Stimulated activated CD8-positive, alpha-beta memory T cell treated with anti-CD3 and anti-CD28 coated beads, Interleukin-7, amount 100 ng/mL, for 24 hours (primary cell): ENCODE data around the gene PRDM11.

Experiments used
- DNase-seq: peaks from one replicate; pipeline ENCODE4 v3.0.0-alpha.2; 2020; ENCODE audit warnings: low read depth

The PRDM11 gene

GRCh38 chr11:45142241-45143055 is 4.0 kb upstream of the PRDM11 start:
- no peak for DNase-seq

DNA sequence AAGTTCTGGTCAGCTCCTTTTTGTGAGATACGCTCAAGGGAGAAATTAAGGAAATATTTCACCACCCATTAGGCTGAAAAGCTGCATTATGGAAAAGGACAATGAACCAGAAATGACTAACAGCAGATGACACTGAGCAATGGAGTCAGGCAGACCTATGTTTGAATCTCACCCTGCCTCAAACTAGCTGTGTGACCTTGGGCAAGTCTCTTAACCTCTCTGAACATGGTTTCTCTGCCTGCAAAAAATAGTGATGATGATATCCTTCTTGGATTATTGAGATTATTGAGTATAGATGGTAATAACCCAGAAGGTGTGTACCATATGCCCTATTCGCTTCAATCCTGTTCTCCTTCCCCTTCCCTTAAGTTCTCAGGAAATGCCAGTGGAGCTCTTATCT is 2.9 kb upstream of the PRDM11 start:
- DNase-seq = no peak

GRCh38 chr11:45144126-45145082 is 2.0 kb upstream of the PRDM11 start:
- DNase-seq = no peak

DNA sequence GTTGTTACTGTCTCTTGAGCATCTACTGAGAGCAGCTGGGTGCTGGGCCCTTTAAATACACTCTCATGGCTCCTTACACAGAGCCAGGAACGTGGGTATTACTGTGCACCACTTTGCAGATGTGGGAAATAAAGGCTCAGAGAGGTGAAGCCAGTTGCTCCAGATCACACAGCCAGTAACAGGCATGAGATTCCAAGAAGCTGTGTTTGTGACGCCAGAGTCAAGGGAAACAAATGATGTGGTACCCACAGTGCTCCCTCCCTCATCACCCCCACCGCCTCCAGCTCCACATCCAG is 1.4 kb upstream of the PRDM11 start:
- no peak for DNase-seq

DNA sequence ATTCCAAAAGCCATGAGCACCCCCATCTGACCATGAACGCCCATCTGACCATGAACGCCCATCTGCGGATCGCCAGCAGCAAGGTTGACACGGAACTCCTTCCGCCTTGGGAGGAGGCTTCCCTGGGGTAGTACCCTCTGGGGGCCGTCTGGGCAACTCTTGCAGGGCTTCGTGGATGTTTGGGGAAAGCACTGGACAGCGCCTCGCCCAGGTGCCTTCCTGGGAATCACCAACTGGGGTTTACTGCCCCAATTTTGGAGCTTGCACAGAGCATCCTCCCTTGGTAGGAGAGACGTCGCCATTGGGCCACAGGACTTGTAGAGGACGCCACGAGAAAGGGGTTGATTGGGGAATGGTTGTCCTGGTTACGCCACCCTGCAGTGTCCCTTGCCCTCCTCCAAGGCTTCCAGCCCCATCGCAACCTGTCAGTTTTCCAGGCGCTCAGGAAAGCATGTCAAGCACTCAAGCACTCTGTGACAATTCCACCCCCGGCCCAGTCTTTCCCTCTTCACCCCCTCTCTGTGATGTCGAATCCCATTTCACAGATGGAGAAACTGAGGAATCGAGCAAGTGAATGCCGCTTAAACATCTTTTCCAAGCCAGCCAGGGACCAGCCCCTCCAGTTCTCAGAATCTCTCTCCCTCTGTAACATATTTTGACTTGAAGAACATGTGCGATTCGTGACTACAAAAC is 914 bp upstream of the PRDM11 start:
- DNase-seq = no peak

DNA sequence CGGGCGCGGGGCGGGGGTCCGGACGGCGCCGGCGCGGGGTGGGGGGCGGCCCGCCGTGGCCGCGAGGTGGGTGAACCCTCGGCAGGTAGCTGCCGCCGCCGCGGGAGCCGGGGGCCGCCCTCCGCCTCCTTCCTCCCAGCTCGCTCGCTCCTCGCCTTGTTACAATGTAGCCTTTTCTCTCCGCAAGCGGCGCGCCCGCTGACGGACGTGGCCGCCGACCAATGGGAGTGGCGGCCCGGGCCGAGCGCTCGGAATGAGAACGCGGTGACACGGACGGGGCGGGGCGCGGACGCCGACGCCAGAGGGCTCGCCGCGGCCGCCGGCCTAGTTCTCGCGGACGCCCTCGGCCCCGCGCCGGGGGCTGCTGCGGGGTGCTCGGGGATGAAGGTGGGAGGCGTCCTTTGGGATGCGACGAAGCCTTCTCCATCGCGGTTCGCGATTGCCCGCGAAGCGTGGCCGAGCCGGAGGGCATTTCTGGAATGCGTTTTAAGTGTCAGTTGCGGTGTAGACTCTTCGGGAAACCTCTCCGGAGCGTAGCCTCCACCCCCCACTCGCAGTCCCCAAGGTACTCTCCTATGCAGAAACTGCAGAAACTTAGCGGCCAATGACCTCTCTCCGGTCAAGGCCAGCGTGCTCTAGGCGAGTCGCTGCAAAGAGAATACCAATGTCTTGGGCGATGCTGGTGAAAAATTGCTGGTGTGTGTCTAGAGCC is 734 bp downstream of the PRDM11 start:
- DNase-seq = peak; percentile 76

DNA sequence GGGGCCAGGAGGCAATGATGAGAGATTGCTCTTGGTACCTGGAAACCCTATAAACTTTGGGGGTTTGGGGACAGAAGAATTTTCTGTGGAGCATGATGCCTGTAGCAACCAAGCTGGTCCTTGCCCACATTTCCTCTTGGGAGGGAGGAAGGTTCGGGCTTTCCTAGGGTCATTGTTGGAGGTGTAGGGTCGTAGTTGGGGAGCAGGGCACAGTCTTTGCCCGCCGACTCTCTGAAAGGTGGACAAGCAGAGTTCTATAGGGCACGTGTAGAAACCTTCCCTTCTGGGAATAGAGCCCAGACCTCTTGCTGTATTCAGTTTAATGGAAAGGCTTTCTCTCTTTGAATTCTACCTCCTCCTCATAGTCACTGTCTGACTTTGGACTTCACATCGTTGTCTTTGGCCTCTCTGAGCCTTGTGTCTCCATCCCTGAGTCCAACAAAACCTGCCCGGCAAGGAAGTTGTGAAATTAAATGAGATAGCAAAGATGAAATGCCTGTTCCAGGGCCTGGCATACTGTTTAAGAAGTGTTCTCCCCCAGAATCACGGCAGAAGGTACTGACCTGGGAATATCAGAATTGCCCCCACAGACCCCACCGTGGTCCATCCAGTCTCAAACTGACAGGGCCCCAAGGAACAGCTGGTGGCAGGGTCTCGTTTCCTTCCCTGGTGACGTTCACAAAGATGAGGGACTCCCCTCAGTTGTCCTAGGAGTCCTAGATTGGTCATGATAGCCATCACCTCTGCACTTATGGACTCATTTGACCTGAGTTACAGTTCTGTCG is 1.6 kb downstream of the PRDM11 start:
- no peak for DNase-seq

DNA sequence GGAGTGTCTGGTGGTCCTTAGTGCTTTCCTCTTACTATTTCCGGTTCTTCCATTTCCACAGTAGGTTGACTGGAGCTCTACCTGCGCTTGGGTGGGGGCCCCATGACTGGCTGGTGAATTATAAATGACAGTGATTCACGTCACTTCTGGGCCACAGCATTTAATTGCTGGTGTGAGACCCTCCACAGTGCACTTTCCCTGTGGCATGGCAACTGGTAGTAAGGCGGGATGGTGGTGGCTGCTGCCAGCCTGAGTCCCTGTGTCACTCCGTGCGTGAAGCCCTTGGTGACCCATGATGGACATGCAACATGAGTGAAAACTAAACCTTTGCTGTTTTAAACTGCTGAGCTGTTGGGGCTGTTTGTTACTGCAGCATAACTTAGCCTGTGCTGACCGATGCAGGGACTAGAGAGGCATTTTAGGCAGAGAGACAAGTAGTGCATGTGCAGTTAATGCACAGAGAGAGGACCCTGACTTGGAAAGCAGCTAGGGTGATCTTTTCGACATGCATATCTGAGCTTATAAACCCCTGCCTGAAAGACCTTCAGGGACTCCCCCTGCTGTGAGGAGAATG is 3.1 kb downstream of the PRDM11 start:
- DNase-seq = no peak

DNA sequence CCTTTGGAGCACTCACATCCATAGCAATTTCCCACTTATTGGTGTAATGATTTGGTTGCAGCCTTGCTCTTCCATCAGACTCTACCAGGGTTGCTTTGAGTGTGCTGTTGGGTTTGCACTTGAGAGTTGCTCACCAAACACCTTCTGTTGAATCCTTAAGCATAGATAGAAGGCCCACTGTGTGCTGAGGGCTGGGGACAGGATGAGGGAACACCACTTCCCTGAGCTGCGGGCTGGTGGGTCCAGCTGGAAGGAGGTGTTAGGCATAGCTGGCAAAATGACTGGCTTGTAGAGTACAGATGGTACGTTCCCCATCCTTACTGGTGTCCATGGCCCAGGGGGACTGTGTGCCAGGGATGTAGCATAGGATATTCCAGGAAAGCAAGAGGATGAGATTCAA is 3.9 kb downstream of the PRDM11 start:
- DNase-seq = no peak

DNA sequence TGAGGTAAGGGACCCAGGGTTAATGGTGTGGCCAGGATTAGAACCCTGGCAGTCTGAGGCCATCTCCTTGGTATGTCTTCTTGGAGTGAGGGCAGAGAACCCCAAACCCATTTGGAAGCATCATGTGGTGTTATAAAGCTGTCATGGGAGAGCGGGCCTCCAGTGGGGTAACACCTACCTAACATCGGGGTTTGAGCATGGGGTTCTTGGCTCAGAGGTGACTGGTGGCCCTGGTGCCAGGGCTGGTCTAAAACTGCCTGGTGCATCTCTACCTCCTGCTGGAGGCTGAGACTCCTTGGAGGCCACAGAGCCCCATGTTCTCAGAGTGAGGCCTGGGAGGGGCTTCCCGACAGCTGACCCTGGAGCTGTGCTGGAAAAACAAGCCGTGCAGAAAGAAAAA is 4.5 kb downstream of the PRDM11 start:
- no peak for DNase-seq

GRCh38 chr11:45151362-45151982 is 5.0 kb downstream of the PRDM11 start:
- DNase-seq = no peak

GRCh38 chr11:45152740-45153595 is 6.5 kb downstream of the PRDM11 start:
- no peak for DNase-seq

DNA sequence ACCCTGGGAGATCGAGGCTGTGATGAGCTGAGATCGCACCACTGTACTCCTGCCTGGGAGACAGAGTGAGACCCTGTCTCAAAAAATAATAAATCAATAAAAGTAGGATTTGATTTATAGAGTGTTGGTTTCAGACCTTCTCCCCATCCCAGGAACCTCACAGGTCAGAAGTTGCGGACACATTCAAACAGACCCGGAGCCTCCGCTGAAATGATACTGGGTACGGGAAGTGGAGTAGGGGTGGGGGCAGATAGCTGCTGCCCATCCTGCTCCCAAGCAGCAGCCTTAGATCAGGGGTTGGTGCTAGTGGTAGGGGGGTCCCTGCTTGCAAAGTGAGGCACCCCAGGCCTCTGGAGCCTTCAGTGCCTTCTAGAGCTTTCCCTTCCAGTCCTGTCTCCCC is 7.8 kb downstream of the PRDM11 start:
- DNase-seq = no peak

GRCh38 chr11:45155058-45155551 is 8.7 kb downstream of the PRDM11 start:
- DNase-seq = no peak

GRCh38 chr11:45155627-45156180 is 9.3 kb downstream of the PRDM11 start:
- no peak for DNase-seq

GRCh38 chr11:45156201-45156600 is 9.8 kb downstream of the PRDM11 start:
- DNase-seq = no peak

GRCh38 chr11:45156741-45157140 is 10.3 kb downstream of the PRDM11 start:
- DNase-seq = no peak

DNA sequence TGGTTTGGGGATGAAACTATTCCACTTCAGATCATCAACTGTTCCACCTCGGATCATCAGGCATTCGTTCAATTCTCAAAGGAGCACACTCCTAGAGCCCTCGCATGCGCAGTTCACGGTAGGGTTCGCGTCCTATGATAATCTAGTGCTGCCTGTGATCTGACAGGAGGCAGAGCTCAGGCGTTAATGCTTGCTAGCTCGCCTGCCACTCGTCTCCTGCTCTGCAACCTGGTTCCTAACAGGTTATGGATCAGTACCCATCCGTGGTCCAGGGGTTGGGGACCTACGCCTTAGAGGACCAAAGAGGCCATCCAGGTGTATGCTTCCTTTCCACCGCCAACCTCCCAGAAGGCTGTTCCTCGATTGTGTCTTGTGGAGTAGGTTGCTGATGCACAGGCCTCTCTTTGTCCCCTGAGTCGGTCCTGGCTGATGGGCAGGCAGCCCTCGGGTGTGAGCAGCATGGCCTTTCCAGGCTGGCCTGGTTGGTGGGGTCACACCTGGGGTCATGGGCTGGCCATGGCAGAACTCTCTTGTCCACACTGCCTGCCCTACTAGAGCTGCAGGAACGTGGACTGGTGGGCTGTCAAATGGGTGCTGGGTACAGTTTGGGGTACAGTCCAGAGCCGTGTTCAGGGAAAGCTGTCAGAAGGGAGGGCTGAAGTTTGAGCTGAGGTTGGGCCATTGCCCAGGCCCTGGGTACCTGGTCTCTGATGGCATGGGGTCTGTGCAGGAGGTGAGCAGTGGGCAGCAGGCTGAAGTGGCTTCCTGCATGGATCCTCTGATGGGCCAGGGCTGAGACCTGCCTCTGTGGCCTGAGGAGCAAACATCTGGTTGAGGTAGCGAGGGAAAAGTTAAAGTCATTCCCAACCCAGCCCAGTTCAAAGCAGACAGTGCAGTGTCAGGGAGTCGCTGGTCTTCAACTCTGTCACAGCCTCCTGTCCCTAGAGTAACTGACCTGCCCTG is 11.1 kb downstream of the PRDM11 start:
- no peak for DNase-seq
